GM23248 (cell line): Measurements from ENCODE around the gene C10orf71. TPM values are rescaled to one million over a fixed set of nuclear protein-coding genes. Genes with fewer than 3 reads are reported as not detected.
A peak's percentile ranks its signal among the peaks of the same experiment; 100 is the strongest.

ENCODE experiments used
- DNase-seq: peaks from one replicate; pipeline ENCODE4 v3.0.0-alpha.2; 2015
- H2AFZ ChIP-seq: fragments of 200-600 bp; sonication (generic); 2 replicates; pipeline ENCODE4 v1.6.1; 2016; ENCODE audit warnings: antibody characterized with exemption
- H3F3A ChIP-seq: fragments of 200-600 bp; sonication (generic); 2 replicates; pipeline ENCODE4 v1.6.1; 2016; ENCODE audit warnings: mild to moderate bottlenecking, antibody characterized with exemption, mixed run types; ENCODE audit not compliant: insufficient read depth
- H3K27ac ChIP-seq: fragments of 200-600 bp; sonication (generic); 2 replicates; pipeline ENCODE4 v1.5.1; 2016; ENCODE audit warnings: mild to moderate bottlenecking
- H3K27me3 ChIP-seq: fragments of 200-600 bp; sonication (generic); replicated peaks from 2 replicates; pipeline ENCODE4 v1.6.1; 2016; ENCODE audit warnings: mild to moderate bottlenecking; ENCODE audit not compliant: insufficient read depth
- H3K36me3 ChIP-seq: fragments of 200-600 bp; sonication (generic); 2 replicates; pipeline ENCODE4 v1.6.1; 2016; ENCODE audit warnings: low read depth, mild to moderate bottlenecking
- H3K4me1 ChIP-seq: fragments of 200-600 bp; sonication (generic); 2 replicates; pipeline ENCODE4 v1.6.1; 2016; ENCODE audit warnings: mild to moderate bottlenecking; ENCODE audit not compliant: insufficient read depth
- H3K4me2 ChIP-seq: fragments of 200-600 bp; sonication (generic); one replicate; pipeline ENCODE4 v1.6.1; 2016; ENCODE audit warnings: mild to moderate bottlenecking; ENCODE audit not compliant: unreplicated experiment
- H3K4me3 ChIP-seq: fragments of 200-600 bp; sonication (generic); 2 replicates; pipeline ENCODE4 v1.5.1; 2016; ENCODE audit warnings: mild to moderate bottlenecking
- H3K79me2 ChIP-seq: fragments of 200-600 bp; sonication (generic); 2 replicates; pipeline ENCODE4 v1.6.1; 2016; ENCODE audit warnings: mild to moderate bottlenecking; ENCODE audit not compliant: insufficient read depth
- H3K9ac ChIP-seq: fragments of 200-600 bp; sonication (generic); 2 replicates; pipeline ENCODE4 v1.6.1; 2016; ENCODE audit warnings: mild to moderate bottlenecking
- H3K9me2 ChIP-seq: fragments of 200-600 bp; sonication (generic); 2 replicates; pipeline ENCODE4 v1.6.1; 2016; ENCODE audit warnings: mixed run types, mild to moderate bottlenecking, moderate library complexity; ENCODE audit not compliant: insufficient read depth
- H3K9me3 ChIP-seq: fragments of 200-600 bp; sonication (generic); one replicate; pipeline ENCODE4 v1.6.1; 2017; ENCODE audit warnings: low read depth
- H4K20me1 ChIP-seq: fragments of 200-600 bp; sonication (generic); 2 replicates; pipeline ENCODE4 v1.6.0; 2016; ENCODE audit not compliant: insufficient read depth
- EZH2 ChIP-seq: fragments of 200-600 bp; sonication (generic); IDR thresholded peaks from 2 replicates; pipeline ENCODE4 v1.6.1; 2018; ENCODE audit warnings: antibody characterized with exemption, mild to moderate bottlenecking; ENCODE audit not compliant: insufficient read depth, poor library complexity, severe bottlenecking
- EZH2phosphoT487 ChIP-seq: fragments of 200-600 bp; sonication (generic); IDR thresholded peaks from 2 replicates; pipeline ENCODE4 v1.6.1; 2018; ENCODE audit warnings: antibody characterized with exemption, moderate library complexity, mild to moderate bottlenecking, low read depth; ENCODE audit not compliant: insufficient read depth
- WGBS, 2 experiments: methylation state at CpG; one replicate each; pipeline ENCODE4 v1.1.6; 2015 to 2017; ENCODE audit warnings: low lambda C conversion rate in 2 of 2, low coverage in 1 of 2; ENCODE audit errors: missing lambda C conversion rate in 2 of 2; 5-methylcytosine and 5-hydroxymethylcytosine counted together
- in situ Hi-C: fragments of 300-500 bp; cut with MboI; formaldehyde crosslinking; loops from 2 replicates; pipeline ENCODE4 v1.15.0; 2020
- polyA plus RNA-seq: library from polyadenylated mRNA; unstranded; fragments of >200 nt; fragmentation: Nextera tagmentation; extraction: Ambion mirVana; gene quantifications from 2 replicates; pipeline ENCODE4 v1.2.1, GENCODE V29; 2016
- total RNA-seq: library from RNA; depleted of rRNA; stranded (reverse); fragments of >200 nt; shearing (Covaris generic); gene quantifications from 2 replicates; pipeline ENCODE4 v1.2.3, GENCODE V29; 2014

Gene C10orf71
- total and polyA plus RNA-seq, 2 experiments from 2014 or later, result not detected

DNA sequence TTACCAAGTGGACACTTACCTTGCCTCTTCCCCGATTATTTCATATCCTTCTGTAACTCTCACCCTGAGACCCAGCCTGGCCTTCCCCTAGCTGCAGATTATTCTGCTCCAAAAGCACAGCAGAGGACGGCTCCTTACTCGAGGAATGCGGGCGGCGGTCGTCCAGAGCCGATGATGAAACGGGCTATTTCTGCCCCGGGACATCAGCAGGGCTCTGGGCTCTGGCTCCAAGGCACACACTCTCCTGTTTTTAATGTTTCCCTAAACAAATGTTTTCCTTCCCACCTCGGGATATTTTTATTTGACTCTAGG lies 343 bp upstream of the C10orf71 start:
- H2AFZ ChIP-seq, result no peak overlapping the region; the same call in 1 of the 2 replicates
- H3K4me2 ChIP-seq, result no peak overlapping the region
- H3K9me3 ChIP-seq, result no peaks in the 10 kb centered on the region
- H3F3A ChIP-seq, result no peaks in the 10 kb centered on the region
- WGBS, 2 experiments, result 9 to 11% methylated on average over 11 of the region's 11 CpGs
- peaks cover 18% of the 10 kb centered on the region for H3K27me3 ChIP-seq
- H3K9me2 ChIP-seq, result no peaks in the 10 kb centered on the region
- no peaks in the 10 kb centered on the region for H4K20me1 ChIP-seq
- DNase-seq, result peak; percentile 37
- no peak for TF ChIP-seq EZH2
- no peak for TF ChIP-seq EZH2phosphoT487
- H3K4me1 ChIP-seq, result no peaks in the 10 kb centered on the region
- no peak overlapping the region for H3K27ac ChIP-seq
- in situ Hi-C loops, result no loop called here
- no peak overlapping the region for H3K9ac ChIP-seq
- no peaks in the 10 kb centered on the region for H3K36me3 ChIP-seq
- no peaks in the 10 kb centered on the region for H3K79me2 ChIP-seq
- H3K4me3 ChIP-seq, result no peak overlapping the region

DNA sequence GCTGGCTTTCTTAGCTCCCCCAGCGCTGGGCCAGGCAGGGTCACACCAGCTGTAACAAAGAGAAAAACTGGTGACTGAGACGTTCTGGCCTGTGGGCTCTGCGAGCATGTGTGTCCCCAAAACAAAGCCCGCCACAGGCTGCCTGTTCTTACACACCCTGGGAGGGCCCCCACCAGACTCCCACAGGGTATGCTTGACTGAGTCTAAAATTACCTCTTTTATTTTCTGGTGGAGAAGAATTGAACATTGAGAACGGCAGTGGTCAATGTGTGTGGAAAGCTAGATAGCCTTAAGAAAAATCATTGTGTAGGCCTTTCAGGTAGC lies 808 bp downstream of the C10orf71 start:
- no peak overlapping the region for H3K27ac ChIP-seq
- in situ Hi-C loops, result no loop called here

DNA sequence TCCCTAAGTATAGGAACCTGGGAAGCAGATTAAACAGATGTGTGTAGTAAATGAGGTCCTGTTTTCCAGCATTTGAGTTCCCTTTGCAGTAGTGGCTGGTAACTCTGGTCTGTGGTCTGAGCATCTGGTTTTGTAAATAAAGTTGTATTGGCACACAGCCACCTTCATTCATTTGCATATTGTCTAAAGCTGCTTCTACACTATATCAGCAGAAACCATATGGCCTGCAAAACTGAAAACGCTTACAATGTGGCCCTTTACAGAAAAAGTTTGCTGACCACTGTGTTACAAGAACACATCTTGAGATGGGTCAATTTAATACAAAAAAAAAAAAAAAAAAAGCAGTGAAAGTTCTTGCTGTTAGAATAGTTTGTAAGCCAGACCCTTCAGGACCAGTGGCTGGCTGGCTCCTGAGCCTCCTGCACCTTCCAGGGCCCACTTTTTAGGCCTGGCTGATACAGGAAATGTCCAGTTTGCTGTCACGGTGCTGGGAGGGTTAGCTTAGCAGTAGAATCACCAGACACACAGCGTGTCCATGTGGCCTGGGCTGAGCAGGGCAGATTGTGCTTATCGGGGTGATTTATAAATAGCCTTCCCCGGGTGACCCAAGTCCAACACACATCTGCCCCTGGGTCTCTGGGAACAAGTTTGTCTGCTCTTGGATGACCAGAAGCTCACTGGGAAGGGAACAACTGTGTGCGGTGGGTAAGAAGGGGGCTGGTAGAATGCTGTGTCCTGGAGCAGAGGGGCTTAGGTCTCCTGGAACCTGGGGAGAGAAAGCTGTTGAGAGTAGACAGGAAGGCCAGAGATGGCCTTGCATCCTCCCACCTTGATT lies 1.4 kb downstream of the C10orf71 start:
- no peaks in the 10 kb centered on the region for H3K4me1 ChIP-seq
- no peaks in the 10 kb centered on the region for H3K9me2 ChIP-seq
- no peak for TF ChIP-seq EZH2
- H2AFZ ChIP-seq, result no peak overlapping the region
- 68% methylated on average over 6 of the region's 6 CpGs for WGBS, 2 experiments
- no peaks in the 10 kb centered on the region for H3K36me3 ChIP-seq
- in situ Hi-C loops, result no loop called here
- no peaks in the 10 kb centered on the region for H3F3A ChIP-seq
- H4K20me1 ChIP-seq, result no peaks in the 10 kb centered on the region
- H3K4me3 ChIP-seq, result no peak overlapping the region
- H3K4me2 ChIP-seq, result no peak overlapping the region
- no peak overlapping the region for H3K9ac ChIP-seq
- no peak overlapping the region for H3K27ac ChIP-seq
- no peaks in the 10 kb centered on the region for H3K79me2 ChIP-seq
- no peak for DNase-seq
- peaks cover 33% of the 10 kb centered on the region for H3K27me3 ChIP-seq
- no peaks in the 10 kb centered on the region for H3K9me3 ChIP-seq

More for the DNA sequence above, 808 bp downstream of the C10orf71 start:
- no peak for TF ChIP-seq EZH2phosphoT487
- no peak for TF ChIP-seq EZH2
- DNase-seq, result no peak
- Histone ChIP-seq H3K9ac (no peak overlapping the region), H3K36me3 (no peaks in the 10 kb centered on the region), H3K4me1 (no peaks in the 10 kb centered on the region), H4K20me1 (no peaks in the 10 kb centered on the region), H3K27me3 (peaks cover 29% of the 10 kb centered on the region), H3K79me2 (no peaks in the 10 kb centered on the region), H3K9me2 (no peaks in the 10 kb centered on the region), H3K9me3 (no peaks in the 10 kb centered on the region), H2AFZ (no peak overlapping the region), H3F3A (no peaks in the 10 kb centered on the region), H3K4me2 (no peak overlapping the region), H3K4me3 (no peak overlapping the region)
- 85 to 88% methylated on average over 5 of the region's 5 CpGs for WGBS, 2 experiments

DNA sequence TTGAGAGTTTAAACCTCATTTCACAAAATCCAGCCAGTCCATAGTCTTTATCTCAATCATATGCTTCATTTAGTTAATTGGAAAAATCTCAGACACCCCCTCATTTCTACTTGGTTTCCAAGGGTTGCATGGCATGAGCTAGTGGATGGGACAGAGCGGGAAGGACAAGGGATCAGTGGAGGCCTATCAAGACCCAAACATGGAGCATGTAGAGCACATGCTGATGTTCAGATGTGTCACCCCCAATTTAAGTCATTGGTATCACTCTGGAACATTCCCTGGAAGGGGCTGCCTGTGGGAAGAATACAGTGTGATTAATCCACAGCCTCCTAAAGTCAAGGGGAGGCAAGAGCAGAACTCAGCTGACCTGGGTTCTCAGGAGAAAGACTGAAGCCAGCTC lies 2.3 kb downstream of the C10orf71 start:
- Histone ChIP-seq H3K27me3 (peaks cover 33% of the 10 kb centered on the region), H3K27ac (no peak overlapping the region), H3K4me3 (no peak overlapping the region), H3F3A (no peaks in the 10 kb centered on the region), H3K79me2 (no peaks in the 10 kb centered on the region), H2AFZ (no peak overlapping the region), H3K4me1 (no peaks in the 10 kb centered on the region), H3K9me2 (no peaks in the 10 kb centered on the region), H3K36me3 (no peaks in the 10 kb centered on the region), H4K20me1 (no peaks in the 10 kb centered on the region), H3K9me3 (no peaks in the 10 kb centered on the region), H3K4me2 (no peak overlapping the region), H3K9ac (no peak overlapping the region)
- 90 to 100% methylated on average over 1 of the region's 1 CpG for WGBS, 2 experiments
- no peak for DNase-seq
- in situ Hi-C loops, result no loop called here
- TF ChIP-seq EZH2, result no peak
- TF ChIP-seq EZH2phosphoT487, result no peak
